HepG2 (cell line): ENCODE results near the gene ZNF415. TPM values are rescaled to one million over a fixed set of nuclear protein-coding genes. Genes with fewer than 3 reads are reported as not detected.

Experiments used
- ARID4A ChIP-seq: sonication (generic); formaldehyde crosslinking; IDR thresholded peaks from 2 replicates; pipeline ENCODE4 v1.5.0; 2020; ENCODE audit warnings: mild to moderate bottlenecking, missing genetic modification reagents, borderline replicate concordance
- ELF1 ChIP-seq: sonication (generic); formaldehyde crosslinking; IDR thresholded peaks from 2 replicates; pipeline ENCODE4 v1.4.0; 2020; ENCODE audit warnings: missing genetic modification reagents
- ESRRA ChIP-seq: sonication (generic); formaldehyde crosslinking; IDR thresholded peaks from 2 replicates; pipeline ENCODE4 v1.5.1; 2020; ENCODE audit warnings: mild to moderate bottlenecking, low read depth, missing genetic modification reagents
- GABPA ChIP-seq, 2 experiments: IDR thresholded peaks; 2 replicates each; pipeline ENCODE4 v1.6.1; 2011 to 2016; ENCODE audit warnings: low read depth in 2 of 2, low read length in 1 of 2, missing biosample characterization in 1 of 2, missing genetic modification characterization in 1 of 2
- GATA4 ChIP-seq: sonication (generic); IDR thresholded peaks from 2 replicates; pipeline ENCODE4 v1.6.1; 2016; ENCODE audit warnings: antibody characterized with exemption, low read depth, borderline replicate concordance
- HMGXB4 ChIP-seq, 2 experiments: sonication (generic) in 1 of 2; formaldehyde crosslinking in 1 of 2; IDR thresholded peaks; 2 replicates each; pipeline versions ENCODE4 v1.4.0 to v1.6.1; 2018 to 2020; ENCODE audit warnings: missing genetic modification reagents in 2 of 2, borderline replicate concordance in 1 of 2, low read depth in 1 of 2, mild to moderate bottlenecking in 1 of 2, missing biosample characterization in 1 of 2
- HOXA5 ChIP-seq: sonication (generic); formaldehyde crosslinking; IDR thresholded peaks from 2 replicates; pipeline ENCODE4 v1.4.0; 2020; ENCODE audit warnings: missing genetic modification reagents
- MLLT10 ChIP-seq: sonication (generic); formaldehyde crosslinking; IDR thresholded peaks from 2 replicates; pipeline ENCODE4 v1.4.0; 2020; ENCODE audit warnings: missing genetic modification reagents
- NFKBIZ ChIP-seq: IDR thresholded peaks from 2 replicates; pipeline ENCODE4 v1.6.1; 2018; ENCODE audit warnings: missing genetic modification reagents, missing compliant biosample characterization
- PHF20 ChIP-seq: sonication (generic); formaldehyde crosslinking; IDR thresholded peaks from 2 replicates; pipeline ENCODE4 v1.5.0; 2020; ENCODE audit warnings: mild to moderate bottlenecking, missing genetic modification reagents
- RBFOX2 ChIP-seq: fragments of 200-400 bp; formaldehyde crosslinking; IDR thresholded peaks from 2 replicates; pipeline ENCODE4 v1.6.1; 2017; ENCODE audit warnings: low read depth, mild to moderate bottlenecking, low read length
- RBM39 ChIP-seq: fragments of 200-400 bp; formaldehyde crosslinking; IDR thresholded peaks from one replicate; pipeline ENCODE4 v1.6.1; 2018; ENCODE audit warnings: antibody characterized with exemption, mild to moderate bottlenecking, low read depth, low read length; ENCODE audit not compliant: poor library complexity, severe bottlenecking
- SAP130 ChIP-seq: IDR thresholded peaks from 2 replicates; pipeline ENCODE4 v1.6.1; 2016; ENCODE audit warnings: low read depth
- SP5 ChIP-seq: IDR thresholded peaks from 2 replicates; pipeline ENCODE4 v1.6.1; 2016; ENCODE audit warnings: low read depth, borderline replicate concordance
- TAF1 ChIP-seq: sonication (generic); formaldehyde crosslinking; IDR thresholded peaks from 2 replicates; pipeline ENCODE4 v1.4.0; 2020; ENCODE audit warnings: missing genetic modification reagents
- UBTF ChIP-seq: sonication (generic); formaldehyde crosslinking; IDR thresholded peaks from 2 replicates; pipeline ENCODE4 v1.4.0; 2020; ENCODE audit warnings: mild to moderate bottlenecking, missing genetic modification reagents
- ZFX ChIP-seq: sonication (generic); formaldehyde crosslinking; IDR thresholded peaks from 2 replicates; pipeline ENCODE4 v1.4.0; 2020; ENCODE audit warnings: mild to moderate bottlenecking, low read depth, missing genetic modification reagents, moderate library complexity
- ZMYM4 ChIP-seq: sonication (generic); formaldehyde crosslinking; IDR thresholded peaks from 2 replicates; pipeline ENCODE4 v1.8.1; 2023; ENCODE audit warnings: mild to moderate bottlenecking, missing genetic modification reagents
- ZNF234 ChIP-seq: sonication (generic); formaldehyde crosslinking; conservative IDR thresholded peaks from 2 replicates; pipeline ENCODE4 v1.5.1; 2020; ENCODE audit warnings: mild to moderate bottlenecking, missing genetic modification reagents
- polyA plus RNA-seq, 8 experiments: library from polyadenylated mRNA; depleted of rRNA in 3 of 8; stranded (reverse) in 7 of 8; unstranded in 1 of 8; fragments of >200 nt; fragmentation: Illumina TruSeq in 4 of 8; extraction: Trizol in 4 of 8; gene quantifications; 2 replicates each; pipeline versions ENCODE4 v1.2.1 to v1.2.3, GENCODE V29; 2011 to 2016; ENCODE audit warnings: low read depth in 4 of 8, missing spikeins in 1 of 8, mixed read lengths in 1 of 8; ENCODE audit not compliant: insufficient read depth in 1 of 8
- total RNA-seq, 5 experiments: library from RNA; depleted of rRNA; stranded (reverse); fragments of >200 nt; fragmentation: Illumina TruSeq; extraction: Trizol; gene quantifications; 2 replicates each; pipeline ENCODE4 v1.2.3, GENCODE V29; 2016; ENCODE audit warnings: low read depth in 1 of 5

The ZNF415 gene
- total and polyA plus RNA-seq, 2 of the 13 experiments (the other 11 are each of a cell fraction or from before 2014, with no cell fraction given): 0.15 to 0.17 TPM

- TF ChIP-seq GABPA (IDR thresholded peaks at IDR 0.05; ENCODE audit: low read depth, low read length) (peak; percentile 48), GABPA (CRISPR knock-in tag; IDR thresholded peaks at IDR 0.05; ENCODE audit: low read depth) (peak; percentile 86), SP5 (CRISPR knock-in tag) (peak; percentile 55; the same call in 1 of the 2 replicates), ESRRA (CRISPR knock-in tag) (0 out of 2 replicates have a peak, but pooled peaks have one; percentile 24), PHF20 (0 out of 2 replicates have a peak, but pooled peaks have one; percentile 20), HOXA5 (CRISPR knock-in tag) (0 out of 2 replicates have a peak, but pooled peaks have one; percentile 23), GATA4 (0 out of 2 replicates have a peak, but pooled peaks have one; percentile 17), RBFOX2 (peak; percentile 60), ZFX (CRISPR knock-in tag) (peak; percentile 38; the same call in 1 of the 2 replicates), ZNF234 (CRISPR knock-in tag) (no peak), ARID4A (CRISPR knock-in tag) (peak; percentile 86; the same call in 1 of the 2 replicates), SAP130 (peak; percentile 87), ELF1 (CRISPR knock-in tag) (peak; percentile 97), TAF1 (CRISPR knock-in tag) (peak; percentile 76), HMGXB4 (CRISPR knock-in tag; IDR thresholded peaks at IDR 0.05; ENCODE audit: borderline replicate concordance in 1 of 2, low read depth in 1 of 2) (peak in 1 of 2 experiments; percentile 62; a peak in 2 of 4 replicates), ZMYM4 (CRISPR knock-in tag) (peak; percentile 19; the same call in 1 of the 2 replicates), RBM39 (peak; percentile 49), UBTF (0 out of 2 replicates have a peak, but pooled peaks have one; percentile 20), NFKBIZ (CRISPR knock-in tag) (no peak), MLLT10 (no peak)
Observed at GRCh38 chr19:53103234-53104203, 29.2 kb downstream of the ZNF415 start, which contains the start of gene ZNF160 (continued).
